K562 (cell line): ENCODE results near the gene DMD. TPM values are rescaled to one million over a fixed set of nuclear protein-coding genes. Genes with fewer than 3 reads are reported as not detected.

Experiments used
- ATAC-seq: fragments of 200-7000 bp; cut with Tn5 transposase; 3 replicates; pipeline ENCODE4 v1.9.1; 2020; ENCODE audit warnings: moderate library complexity
- BruUV-seq: library from RNA; stranded (reverse); fragments of 400-500 nt; replicated peaks from 2 replicates; lab custom pipeline; 2021; lab: Mats Ljungman, UMichigan
- CTCF ChIA-PET: fragments of 300-600 bp; formaldehyde crosslinking; extraction: SDS; loops from one replicate; lab custom pipeline; 2021; ENCODE audit warnings: low intra/inter-chr PET ratio; lab: Yijun Ruan, JAX
- POLR2A ChIA-PET: fragments of 300-600, 350-650 bp; sonication (Branson Sonifier 250); formaldehyde crosslinking; extraction: SDS; loops from one replicate; lab custom pipeline; 2021; ENCODE audit warnings: antibody characterized with exemption, inconsistent platforms; lab: Yijun Ruan, JAX
- DNase-seq, 4 experiments: peaks; one replicate each; pipeline versions ENCODE4 v3.0.0 to v3.0.0-alpha.2; 2011 to 2018; ENCODE audit warnings: low spot score in 3 of 4, mixed read lengths in 3 of 4; ENCODE audit errors: extremely low read depth in 1 of 4
- FAIRE-seq: peaks from 2 replicates; lab custom pipeline; 2011; peaks lifted over from hg19 to GRCh38; lab: Jason Lieb, UNC
- H2AFZ ChIP-seq: 2 replicates; pipeline ENCODE4 v1.6.0; 2011; ENCODE audit warnings: low read depth, low read length, control low read depth, inconsistent platforms
- H3K27ac ChIP-seq: fragments of 200-600 bp; 3 replicates; pipeline ENCODE4 v1.8.0; 2011; ENCODE audit warnings: low read depth, mild to moderate bottlenecking, control low read depth, inconsistent platforms, low read length, moderate library complexity, mixed read lengths; ENCODE audit errors: extremely low read depth
- H3K27me3 ChIP-seq, 2 experiments: fragments of 300-600 bp in 1 of 2; 2 replicates in 1 of 2; 3 replicates in 1 of 2; pipeline versions ENCODE4 v1.6.0 to v1.8.0; 2011; ENCODE audit warnings: inconsistent platforms in 2 of 2, low read length in 2 of 2, mild to moderate bottlenecking in 1 of 2, mixed read lengths in 1 of 2, moderate library complexity in 1 of 2; ENCODE audit not compliant: control insufficient read depth in 2 of 2, insufficient read depth in 2 of 2
- H3K36me3 ChIP-seq: fragments of 300-600 bp; 3 replicates; pipeline ENCODE4 v1.8.0; 2011; ENCODE audit warnings: mild to moderate bottlenecking, low read length, inconsistent platforms; ENCODE audit not compliant: control insufficient read depth, insufficient read depth
- H3K4me1 ChIP-seq, 2 experiments: fragments of 200-600 bp in 1 of 2; replicated peaks in 1 of 2; 2 replicates in 1 of 2; 3 replicates in 1 of 2; pipeline versions ENCODE4 v1.5.1 to v1.8.0; 2011; ENCODE audit warnings: inconsistent platforms in 2 of 2, low read length in 2 of 2, mild to moderate bottlenecking in 1 of 2, mixed read lengths in 1 of 2, moderate library complexity in 1 of 2; ENCODE audit not compliant: control insufficient read depth in 2 of 2, insufficient read depth in 2 of 2
- H3K4me2 ChIP-seq: 2 replicates; pipeline ENCODE4 v1.6.1; 2011; ENCODE audit warnings: low read length, control low read depth, inconsistent platforms, mixed read lengths; ENCODE audit not compliant: insufficient read depth
- H3K4me3 ChIP-seq: fragments of 200-600 bp; sonication (generic), shearing (Covaris generic); 2 replicates; pipeline ENCODE4 v1.5.1; 2016; ENCODE audit warnings: control low read depth, inconsistent platforms
- H3K79me2 ChIP-seq: fragments of 200-600 bp; 3 replicates; pipeline ENCODE4 v1.8.0; 2011; ENCODE audit warnings: low read length, inconsistent platforms; ENCODE audit not compliant: control insufficient read depth, insufficient read depth
- H3K9ac ChIP-seq, 2 experiments: 2 replicates each; pipeline versions ENCODE4 v1.6.0 to v1.6.1; 2011; ENCODE audit warnings: low read depth in 2 of 2, low read length in 2 of 2, control low read depth in 1 of 2, inconsistent platforms in 1 of 2, mild to moderate bottlenecking in 1 of 2, mixed read lengths in 1 of 2; ENCODE audit not compliant: insufficient read depth in 1 of 2
- H3K9me1 ChIP-seq: one replicate; pipeline ENCODE4 v1.6.0; 2011; ENCODE audit warnings: inconsistent platforms, mild to moderate bottlenecking, low read length, moderate library complexity; ENCODE audit not compliant: control insufficient read depth, insufficient read depth
- H3K9me3 ChIP-seq: replicated peaks from 2 replicates; pipeline ENCODE4 v1.5.1; 2011; ENCODE audit warnings: low read depth, low read length, inconsistent platforms; ENCODE audit not compliant: control insufficient read depth, insufficient read depth
- H4K20me1 ChIP-seq: replicated peaks from 2 replicates; pipeline ENCODE4 v1.6.1; 2011; ENCODE audit warnings: low read length, inconsistent platforms, mixed read lengths; ENCODE audit not compliant: control insufficient read depth, insufficient read depth
- KLF1 ChIP-seq: fragments of 450-650 bp; IDR thresholded peaks from 2 replicates; pipeline ENCODE4 v1.6.1; 2016; ENCODE audit warnings: missing genetic modification characterization, missing compliant biosample characterization
- POLR2AphosphoS2 ChIP-seq: IDR thresholded peaks from 2 replicates; pipeline ENCODE4 v1.6.1; 2012; ENCODE audit warnings: low read length, improper control_type of control experiment
- TARDBP ChIP-seq: fragments of 450-650 bp; IDR thresholded peaks from 2 replicates; pipeline ENCODE4 v1.6.1; 2016
- WGBS: fragments of 100-300 bp; shearing (Covaris generic); methylation state at CpG from one replicate; pipeline ENCODE4 v1.1.6; 2016; ENCODE audit warnings: low coverage, mixed read lengths; ENCODE audit not compliant: insufficient coverage; ENCODE audit errors: missing lambda C conversion rate; 5-methylcytosine and 5-hydroxymethylcytosine counted together
- in situ Hi-C: fragments of 300-500 bp; cut with MboI; formaldehyde crosslinking; loops from 4 replicates; pipeline ENCODE4 v1.15.0; 2018; ENCODE audit warnings: inconsistent platforms, mixed read lengths
- intact Hi-C: fragments of 100-400 bp; cut with micrococcal nuclease; formaldehyde crosslinking; loops from 2 replicates; pipeline ENCODE4 v1.14.2; 2022
- polyA plus RNA-seq, 8 experiments: library from polyadenylated mRNA; depleted of rRNA in 4 of 8; stranded (reverse) in 5 of 8; unstranded in 3 of 8; fragments of >200 nt; fragmentation: Nextera tagmentation in 2 of 8; fragmentation: Illumina TruSeq in 1 of 8; extraction: Ambion mirVana in 2 of 8; extraction: Trizol in 1 of 8; gene quantifications; 2 replicates each; pipeline versions ENCODE4 v1.2.1 to v1.2.3, GENCODE V29; 2011 to 2014; ENCODE audit warnings: inconsistent platforms in 1 of 8, missing spikeins in 1 of 8
- total RNA-seq, 7 experiments: library from RNA; depleted of rRNA in 6 of 7; stranded (reverse); fragments of >200 nt in 6 of 7; fragmentation: Illumina TruSeq in 2 of 7; extraction: Trizol in 2 of 7; gene quantifications; 2 replicates each; pipeline versions ENCODE4 v1.2.1 to v1.2.3, GENCODE V29; 2011 to 2021; ENCODE audit warnings: low replicate concordance in 1 of 7
- TF ChIP-seq, protein P1 (sequence below): sonication (generic); formaldehyde crosslinking; IDR thresholded peaks from 2 replicates; pipeline ENCODE4 v1.8.0; 2023; ENCODE audit warnings: missing genetic modification reagents, mild to moderate bottlenecking, borderline replicate concordance

Gene DMD
- total and polyA plus RNA-seq, 9 of the 15 experiments (the other 6 are each of a cell fraction or from before 2014, with no cell fraction given): 3.8 to 20.4 (median 11.4) TPM

DNA sequence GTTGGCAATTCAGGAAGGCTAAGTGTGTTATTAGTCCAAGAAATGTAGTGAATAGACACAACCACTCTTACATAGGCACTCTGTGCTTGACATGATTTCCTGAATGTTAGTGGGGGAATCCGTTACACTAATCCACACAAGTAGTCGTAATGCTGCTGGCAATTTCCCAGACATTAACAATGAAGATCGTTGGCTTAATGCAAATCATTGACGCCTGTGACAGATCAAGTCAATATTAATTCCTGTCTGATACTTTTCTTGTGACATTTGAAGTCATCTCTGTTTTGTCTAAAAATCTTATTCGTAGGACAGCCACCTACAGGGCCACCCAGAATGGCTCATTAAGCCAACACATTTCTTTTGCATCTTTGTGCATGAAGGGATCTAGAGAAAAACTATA, 1200.4 kb downstream of the DMD start (continued):
- TF ChIP-seq, protein P1, sequence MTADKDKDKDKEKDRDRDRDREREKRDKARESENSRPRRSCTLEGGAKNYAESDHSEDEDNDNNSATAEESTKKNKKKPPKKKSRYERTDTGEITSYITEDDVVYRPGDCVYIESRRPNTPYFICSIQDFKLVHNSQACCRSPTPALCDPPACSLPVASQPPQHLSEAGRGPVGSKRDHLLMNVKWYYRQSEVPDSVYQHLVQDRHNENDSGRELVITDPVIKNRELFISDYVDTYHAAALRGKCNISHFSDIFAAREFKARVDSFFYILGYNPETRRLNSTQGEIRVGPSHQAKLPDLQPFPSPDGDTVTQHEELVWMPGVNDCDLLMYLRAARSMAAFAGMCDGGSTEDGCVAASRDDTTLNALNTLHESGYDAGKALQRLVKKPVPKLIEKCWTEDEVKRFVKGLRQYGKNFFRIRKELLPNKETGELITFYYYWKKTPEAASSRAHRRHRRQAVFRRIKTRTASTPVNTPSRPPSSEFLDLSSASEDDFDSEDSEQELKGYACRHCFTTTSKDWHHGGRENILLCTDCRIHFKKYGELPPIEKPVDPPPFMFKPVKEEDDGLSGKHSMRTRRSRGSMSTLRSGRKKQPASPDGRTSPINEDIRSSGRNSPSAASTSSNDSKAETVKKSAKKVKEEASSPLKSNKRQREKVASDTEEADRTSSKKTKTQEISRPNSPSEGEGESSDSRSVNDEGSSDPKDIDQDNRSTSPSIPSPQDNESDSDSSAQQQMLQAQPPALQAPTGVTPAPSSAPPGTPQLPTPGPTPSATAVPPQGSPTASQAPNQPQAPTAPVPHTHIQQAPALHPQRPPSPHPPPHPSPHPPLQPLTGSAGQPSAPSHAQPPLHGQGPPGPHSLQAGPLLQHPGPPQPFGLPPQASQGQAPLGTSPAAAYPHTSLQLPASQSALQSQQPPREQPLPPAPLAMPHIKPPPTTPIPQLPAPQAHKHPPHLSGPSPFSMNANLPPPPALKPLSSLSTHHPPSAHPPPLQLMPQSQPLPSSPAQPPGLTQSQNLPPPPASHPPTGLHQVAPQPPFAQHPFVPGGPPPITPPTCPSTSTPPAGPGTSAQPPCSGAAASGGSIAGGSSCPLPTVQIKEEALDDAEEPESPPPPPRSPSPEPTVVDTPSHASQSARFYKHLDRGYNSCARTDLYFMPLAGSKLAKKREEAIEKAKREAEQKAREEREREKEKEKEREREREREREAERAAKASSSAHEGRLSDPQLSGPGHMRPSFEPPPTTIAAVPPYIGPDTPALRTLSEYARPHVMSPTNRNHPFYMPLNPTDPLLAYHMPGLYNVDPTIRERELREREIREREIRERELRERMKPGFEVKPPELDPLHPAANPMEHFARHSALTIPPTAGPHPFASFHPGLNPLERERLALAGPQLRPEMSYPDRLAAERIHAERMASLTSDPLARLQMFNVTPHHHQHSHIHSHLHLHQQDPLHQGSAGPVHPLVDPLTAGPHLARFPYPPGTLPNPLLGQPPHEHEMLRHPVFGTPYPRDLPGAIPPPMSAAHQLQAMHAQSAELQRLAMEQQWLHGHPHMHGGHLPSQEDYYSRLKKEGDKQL: no peak
- TF ChIP-seq POLR2AphosphoS2 (no peak), KLF1 (no peak)

DNA sequence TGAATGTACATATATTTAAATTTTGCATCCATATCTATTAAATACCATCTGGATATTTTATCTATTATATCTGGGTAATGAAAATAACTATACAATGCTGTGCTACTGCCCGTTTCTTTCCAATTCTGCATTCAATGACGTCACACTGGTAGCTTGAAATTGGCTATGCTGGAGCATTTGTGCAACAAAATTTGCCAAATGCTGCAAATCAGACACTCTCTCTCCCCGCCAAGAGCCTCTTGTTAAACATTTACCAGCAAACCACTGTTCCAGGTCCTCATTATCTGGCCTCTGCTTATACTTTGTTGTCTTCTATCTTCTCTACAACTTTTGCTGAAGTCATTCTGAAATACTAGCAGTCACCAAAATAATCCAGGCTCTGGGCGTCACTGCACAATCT, 1201.1 kb downstream of the DMD start:
- intact Hi-C loops: no loop called here
- H3K4me2 ChIP-seq: no peak overlapping the region
- no peak for TF ChIP-seq TARDBP

More for the DNA sequence above, 1201.1 kb downstream of the DMD start:
- Histone ChIP-seq H2AFZ (no peak overlapping the region), H3K27me3 (no peaks in the 10 kb centered on the region), H3K36me3 (no peaks in the 10 kb centered on the region), H3K9me3 (no peaks in the 10 kb centered on the region), H3K27ac (no peak overlapping the region), H3K79me2 (no peaks in the 10 kb centered on the region), H3K9ac (no peak overlapping the region), H4K20me1 (no peaks in the 10 kb centered on the region), H3K9me1 (no peaks in the 10 kb centered on the region), H3K4me1 (no peaks in the 10 kb centered on the region), H3K4me3 (no peak overlapping the region)
- BruUV-seq: no TSS peak
- WGBS: 0% methylated on average over 3 of the region's 4 CpGs
- ChIA-PET POLR2A (no interaction called here), CTCF (no interaction called here)
- DNase-seq (no peak), FAIRE-seq (no peak), ATAC-seq (no peak)
- in situ Hi-C loops: no loop called here
